ENCODE measurements around the gene DBF4B. TPM values are rescaled to one million over a fixed set of nuclear protein-coding genes. Genes with fewer than 3 reads are reported as not detected.
A peak's percentile ranks its signal among the peaks of the same experiment; 100 is the strongest.

The DBF4B gene
- total and polyA plus RNA-seq, 2 donors from 2014 or later = 1.8 to 3.5 TPM

DNA sequence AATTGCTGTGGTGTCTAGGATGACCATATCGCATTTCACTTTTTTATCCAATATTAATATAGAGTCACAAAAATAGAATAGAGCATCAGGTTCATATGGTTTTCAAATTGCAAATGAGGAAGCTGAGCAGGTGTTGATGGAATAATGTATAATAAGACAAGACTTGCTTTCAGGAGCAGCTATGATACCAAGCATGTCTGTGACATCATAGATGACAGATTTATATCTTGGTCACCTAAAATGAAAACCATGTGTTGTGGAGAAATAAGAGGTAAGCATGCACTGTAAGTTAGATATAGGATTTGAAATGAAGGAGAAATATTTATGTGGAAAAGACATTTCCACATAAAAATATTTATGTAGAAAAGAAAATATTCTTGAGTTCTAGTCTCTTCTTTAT lies 43.6 kb upstream of the DBF4B start:
- H3K36me3 ChIP-seq (ENCODE audit: control insufficient read depth in 2 of 3, insufficient read depth in 3 of 3, low read length in 3 of 3) = no peaks in the 10 kb centered on the region
- intact Hi-C loops (cut with DNase I) = no loop called here
- H3K9me3 ChIP-seq (ENCODE audit: control insufficient read depth in 2 of 3, insufficient read depth in 1 of 3, low read length in 3 of 3) = no peaks in the 10 kb centered on the region
- no peaks in the 10 kb centered on the region for H3K4me1 ChIP-seq (ENCODE audit: control insufficient read depth in 2 of 3, insufficient read depth in 2 of 3, low read depth in 1 of 3, low read length in 3 of 3)
- H3K9ac ChIP-seq (ENCODE audit: low read length in 3 of 3) = no peak overlapping the region
- H3K27ac ChIP-seq (ENCODE audit: low read depth in 2 of 2, low read length in 2 of 2) = no peak overlapping the region
- no peak for FAIRE-seq
- H3K27me3 ChIP-seq (ENCODE audit: control insufficient read depth, insufficient read depth, low read length) = no peaks in the 10 kb centered on the region
- TF ChIP-seq, protein P1, sequence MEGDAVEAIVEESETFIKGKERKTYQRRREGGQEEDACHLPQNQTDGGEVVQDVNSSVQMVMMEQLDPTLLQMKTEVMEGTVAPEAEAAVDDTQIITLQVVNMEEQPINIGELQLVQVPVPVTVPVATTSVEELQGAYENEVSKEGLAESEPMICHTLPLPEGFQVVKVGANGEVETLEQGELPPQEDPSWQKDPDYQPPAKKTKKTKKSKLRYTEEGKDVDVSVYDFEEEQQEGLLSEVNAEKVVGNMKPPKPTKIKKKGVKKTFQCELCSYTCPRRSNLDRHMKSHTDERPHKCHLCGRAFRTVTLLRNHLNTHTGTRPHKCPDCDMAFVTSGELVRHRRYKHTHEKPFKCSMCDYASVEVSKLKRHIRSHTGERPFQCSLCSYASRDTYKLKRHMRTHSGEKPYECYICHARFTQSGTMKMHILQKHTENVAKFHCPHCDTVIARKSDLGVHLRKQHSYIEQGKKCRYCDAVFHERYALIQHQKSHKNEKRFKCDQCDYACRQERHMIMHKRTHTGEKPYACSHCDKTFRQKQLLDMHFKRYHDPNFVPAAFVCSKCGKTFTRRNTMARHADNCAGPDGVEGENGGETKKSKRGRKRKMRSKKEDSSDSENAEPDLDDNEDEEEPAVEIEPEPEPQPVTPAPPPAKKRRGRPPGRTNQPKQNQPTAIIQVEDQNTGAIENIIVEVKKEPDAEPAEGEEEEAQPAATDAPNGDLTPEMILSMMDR (IDR thresholded peaks at IDR 0.05; ENCODE audit: borderline replicate concordance, extremely low read depth, insufficient read depth) = no peak
- H3K4me3 ChIP-seq (ENCODE audit: low read length in 3 of 3) = no peak overlapping the region
- DNase-seq = no peak

DNA sequence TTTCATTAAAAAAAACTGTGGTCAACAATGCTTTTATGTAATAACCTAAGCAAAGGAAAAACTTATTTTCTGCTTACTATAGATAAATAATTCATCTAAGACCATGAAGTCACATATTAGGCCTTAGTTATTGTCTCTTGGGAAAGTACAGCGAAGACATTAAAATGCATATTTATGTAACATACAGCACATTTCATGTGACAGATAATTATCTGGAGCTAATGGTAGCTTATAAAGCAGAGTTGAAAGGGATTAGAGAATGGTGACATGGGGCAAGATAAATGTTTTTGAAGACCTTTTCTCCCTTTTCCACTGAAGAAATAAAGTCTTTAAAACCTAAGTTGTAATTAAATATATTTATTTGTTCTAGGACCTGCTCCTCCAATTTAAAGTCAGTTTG lies 42.5 kb upstream of the DBF4B start:
- no peaks in the 10 kb centered on the region for H3K4me1 ChIP-seq (ENCODE audit: control insufficient read depth in 2 of 3, insufficient read depth in 2 of 3, low read depth in 1 of 3, low read length in 3 of 3)
- FAIRE-seq = no peak
- H3K4me3 ChIP-seq (ENCODE audit: low read length in 3 of 3) = no peak overlapping the region
- H3K9ac ChIP-seq (ENCODE audit: low read length in 3 of 3) = no peak overlapping the region
- no peaks in the 10 kb centered on the region for H3K27me3 ChIP-seq (ENCODE audit: control insufficient read depth, insufficient read depth, low read length)
- intact Hi-C loops (cut with DNase I) = no loop called here
- no peaks in the 10 kb centered on the region for H3K9me3 ChIP-seq (ENCODE audit: control insufficient read depth in 2 of 3, insufficient read depth in 1 of 3, low read length in 3 of 3)
- no peak for DNase-seq
- H3K27ac ChIP-seq (ENCODE audit: low read depth in 2 of 2, low read length in 2 of 2) = no peak overlapping the region
- no peaks in the 10 kb centered on the region for H3K36me3 ChIP-seq (ENCODE audit: control insufficient read depth in 2 of 3, insufficient read depth in 3 of 3, low read length in 3 of 3)
- TF ChIP-seq, protein P1 (IDR thresholded peaks at IDR 0.05; ENCODE audit: borderline replicate concordance, extremely low read depth, insufficient read depth) = no peak

DNA sequence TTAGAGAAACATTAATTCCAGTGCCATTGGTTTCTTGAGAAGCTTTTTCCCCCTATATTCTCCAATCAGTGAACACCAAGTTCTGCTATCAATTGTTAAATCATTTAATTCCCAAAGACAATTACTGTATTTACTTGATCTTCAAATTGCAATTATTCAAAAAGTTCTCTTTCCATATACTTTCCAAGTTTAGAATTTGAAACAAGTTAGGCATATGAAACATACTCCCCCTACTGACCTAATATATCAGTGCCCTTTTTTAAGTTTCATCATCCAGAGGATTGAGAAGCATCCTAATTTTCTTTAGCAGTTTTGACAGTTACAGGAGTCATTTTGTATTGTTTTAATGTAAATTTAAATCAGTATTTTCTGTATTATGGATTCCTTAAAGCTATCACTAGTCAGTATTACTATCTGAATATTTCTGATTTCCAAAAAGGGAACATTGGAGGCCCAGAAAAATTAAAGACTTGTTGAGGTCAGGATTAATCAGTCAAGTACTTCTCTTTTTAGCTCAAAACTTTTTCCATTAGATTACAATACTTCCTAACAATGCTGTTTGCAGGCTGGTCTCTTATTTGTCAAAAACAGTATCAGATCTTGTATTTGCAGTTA lies 35.9 kb upstream of the DBF4B start:
- H3K4me1 ChIP-seq (ENCODE audit: control insufficient read depth in 2 of 3, insufficient read depth in 2 of 3, low read depth in 1 of 3, low read length in 3 of 3) = no peaks in the 10 kb centered on the region
- no peaks in the 10 kb centered on the region for H3K9me3 ChIP-seq (ENCODE audit: control insufficient read depth in 2 of 3, insufficient read depth in 1 of 3, low read length in 3 of 3)
- no peak overlapping the region for H3K4me3 ChIP-seq (ENCODE audit: low read length in 3 of 3)
- H3K36me3 ChIP-seq (ENCODE audit: control insufficient read depth in 2 of 3, insufficient read depth in 3 of 3, low read length in 3 of 3) = no peaks in the 10 kb centered on the region
- FAIRE-seq (peak; percentile 69), DNase-seq (peak in 2 of 5 donors; percentile 21 to 26)
- TF ChIP-seq, protein P1 (IDR thresholded peaks at IDR 0.05; ENCODE audit: borderline replicate concordance, extremely low read depth, insufficient read depth) = peak; percentile 38
- intact Hi-C loops (cut with DNase I) = no loop called here
- H3K27me3 ChIP-seq (ENCODE audit: control insufficient read depth, insufficient read depth, low read length) = no peaks in the 10 kb centered on the region
- no peak overlapping the region for H3K27ac ChIP-seq (ENCODE audit: low read depth in 2 of 2, low read length in 2 of 2)
- H3K9ac ChIP-seq (ENCODE audit: low read length in 3 of 3) = no peak overlapping the region

- H3K4me1 ChIP-seq (ENCODE audit: control insufficient read depth in 2 of 3, insufficient read depth in 2 of 3, low read depth in 1 of 3, low read length in 3 of 3) = no peaks in the 10 kb centered on the region
- no peaks in the 10 kb centered on the region for H3K9me3 ChIP-seq (ENCODE audit: control insufficient read depth in 2 of 3, insufficient read depth in 1 of 3, low read length in 3 of 3)
- H3K27me3 ChIP-seq (ENCODE audit: control insufficient read depth, insufficient read depth, low read length) = no peaks in the 10 kb centered on the region
- peaks cover 0 to 4% (median 2%) of the 10 kb centered on the region in 3 donors for H3K36me3 ChIP-seq (ENCODE audit: control insufficient read depth in 2 of 3, insufficient read depth in 3 of 3, low read length in 3 of 3)
- TF ChIP-seq, protein P1 (IDR thresholded peaks at IDR 0.05; ENCODE audit: borderline replicate concordance, extremely low read depth, insufficient read depth) = no peak
- no peak overlapping the region for H3K9ac ChIP-seq (ENCODE audit: low read length in 3 of 3)
- no peak overlapping the region for H3K4me3 ChIP-seq (ENCODE audit: low read length in 3 of 3)
- intact Hi-C loops (cut with DNase I) = no loop called here
- FAIRE-seq (no peak), DNase-seq (no peak)
- H3K27ac ChIP-seq (ENCODE audit: low read depth in 2 of 2, low read length in 2 of 2) = no peak overlapping the region
Measured at GRCh38 chr17:44673893-44674292, 34.6 kb upstream of the DBF4B start.
